ENCODE data around the gene CCDC17. TPM values are rescaled to one million over a fixed set of nuclear protein-coding genes. Genes with fewer than 3 reads are reported as not detected.

CCDC17 gene
- total and polyA plus RNA-seq, 7 donors: 0.69 to 2.1 (median 1.2) TPM

- ATAC-seq: peak; percentile 90 to 93 (median 90)
Observed at GRCh38 chr1:45583666-45584350, 40.0 kb downstream of the CCDC17 start, which contains the start of gene NASP. Gene NASP (plus strand): TSS chr1:45584041. CDS start chr1:45584147, 106 bp downstream.

GRCh38 chr1:45583264-45583665, 40.6 kb downstream of the CCDC17 start:
- no peaks in the 10 kb centered on the region for H3K36me3 ChIP-seq (ENCODE audit: insufficient read depth in 1 of 2, low read depth in 1 of 2)
- no peaks in the 10 kb centered on the region for H3K27me3 ChIP-seq (ENCODE audit: insufficient read depth in 3 of 3, low read length in 2 of 3)
- H3K9me3 ChIP-seq: no peaks in the 10 kb centered on the region
- ATAC-seq (peak; percentile 89 to 91 (median 90)), DNase-seq (peak; percentile 94 to 98)
- WGBS, 3 donors: 0 to 1% (median 0%) methylated on average over 19 of the region's 19 CpGs
- no peak for TF ChIP-seq CTCF (IDR thresholded peaks at IDR 0.05)
- H3K27ac ChIP-seq: peak overlapping the region; percentile 90
- H3K4me3 ChIP-seq: peak overlapping the region; percentile 81
- intact Hi-C loops (cut with DNase I): no loop called here
- H3K4me1 ChIP-seq: peaks cover 22% of the 10 kb centered on the region

More at GRCh38 chr1:45583666-45584350, 40.0 kb downstream of the CCDC17 start, which contains the start of gene NASP:
- intact Hi-C loops (cut with DNase I): no loop called here
- peak; percentile 89 to 93 for DNase-seq
- Histone ChIP-seq H3K36me3 (ENCODE audit: insufficient read depth in 1 of 2, low read depth in 1 of 2) (no peaks in the 10 kb centered on the region), H3K9me3 (no peaks in the 10 kb centered on the region), H3K27me3 (ENCODE audit: insufficient read depth in 3 of 3, low read length in 2 of 3) (no peaks in the 10 kb centered on the region), H3K27ac (peak within 1 kb of the TSS; percentile 90), H3K4me3 (peak within 1 kb of the TSS; percentile 81), H3K4me1 (peaks cover 22% of the 10 kb centered on the region)
- no peak for TF ChIP-seq CTCF (IDR thresholded peaks at IDR 0.05)
- WGBS, 3 donors: 0% methylated on average over 38 to 40 of the region's 41 CpGs

- H3K36me3 ChIP-seq (ENCODE audit: insufficient read depth in 1 of 2, low read depth in 1 of 2): peaks cover 2 to 15% of the 10 kb centered on the region in 2 donors
- WGBS, 3 donors: 93 to 96% (median 94%) methylated on average over 7 of the region's 7 CpGs
- intact Hi-C loops (cut with DNase I): loop anchor here (10.0 kb wide), 1 partner anchor 559 kb away; the partner anchor contains the start of genes HECTD3 (in 2 of the 2) and UROD (in 2 of the 2)
Observed at GRCh38 chr1:45574105-45574626, 49.7 kb downstream of the CCDC17 start.

GRCh38 chr1:45573231-45573804, 50.5 kb downstream of the CCDC17 start:
- no peak for TF ChIP-seq CTCF (IDR thresholded peaks at IDR 0.05)
- Histone ChIP-seq H3K4me3 (no peak overlapping the region), H3K4me1 (no peaks in the 10 kb centered on the region), H3K9me3 (no peaks in the 10 kb centered on the region), H3K27ac (no peak overlapping the region), H3K36me3 (ENCODE audit: insufficient read depth in 1 of 2, low read depth in 1 of 2) (peaks cover 3 to 24% of the 10 kb centered on the region in 2 donors), H3K27me3 (ENCODE audit: insufficient read depth in 3 of 3, low read length in 2 of 3) (no peaks in the 10 kb centered on the region)
- DNase-seq (no peak), ATAC-seq (no peak)
- WGBS, 3 donors: 66 to 76% (median 73%) methylated on average over 3 of the region's 3 CpGs
- intact Hi-C loops (cut with DNase I): loop anchor here (10.0 kb wide), 1 partner anchor 559 kb away; the partner anchor contains the start of genes HECTD3 (in 2 of the 2) and UROD (in 2 of the 2)

More at GRCh38 chr1:45574105-45574626, 49.7 kb downstream of the CCDC17 start:
- no peak for DNase-seq
- TF ChIP-seq CTCF (IDR thresholded peaks at IDR 0.05): no peak
- no peak overlapping the region for H3K4me3 ChIP-seq
- ATAC-seq: no peak
- no peaks in the 10 kb centered on the region for H3K4me1 ChIP-seq
- no peak overlapping the region for H3K27ac ChIP-seq
- H3K9me3 ChIP-seq: no peaks in the 10 kb centered on the region
- H3K27me3 ChIP-seq (ENCODE audit: insufficient read depth in 3 of 3, low read length in 2 of 3): no peaks in the 10 kb centered on the region

All from psoas muscle (tissue), 8 donors.